Neuronal stem cell (in vitro differentiated cells): ENCODE measurements around the gene SCYL2.

Experiments
- DNase-seq: peaks from one replicate; pipeline ENCODE4 v3.0.0-alpha.2; 2013; ENCODE audit warnings: low spot score
- H2AFZ ChIP-seq: one replicate; pipeline ENCODE4 v1.6.1; 2013; ENCODE audit warnings: mild to moderate bottlenecking, low read length, inconsistent platforms
- H2AK5ac ChIP-seq: 2 replicates; pipeline ENCODE4 v1.6.1; 2013; ENCODE audit warnings: low read depth, mild to moderate bottlenecking, inconsistent platforms, low read length, moderate library complexity, mixed read lengths
- H2BK120ac ChIP-seq: 2 replicates; pipeline ENCODE4 v1.6.1; 2013; ENCODE audit warnings: low read depth, mild to moderate bottlenecking, inconsistent platforms, low read length, moderate library complexity, mixed read lengths
- H2BK12ac ChIP-seq: one replicate; pipeline ENCODE4 v1.6.1; 2013; ENCODE audit warnings: low read length, inconsistent platforms
- H2BK15ac ChIP-seq: 2 replicates; pipeline ENCODE4 v1.6.1; 2013; ENCODE audit warnings: mild to moderate bottlenecking, low read length, inconsistent platforms, mixed read lengths
- H2BK5ac ChIP-seq: one replicate; pipeline ENCODE4 v1.6.1; 2013; ENCODE audit warnings: inconsistent platforms, mild to moderate bottlenecking, low read length, moderate library complexity
- H3K14ac ChIP-seq: one replicate; pipeline ENCODE4 v1.6.1; 2013; ENCODE audit warnings: low read length, inconsistent platforms
- H3K18ac ChIP-seq: 2 replicates; pipeline ENCODE4 v1.6.1; 2013; ENCODE audit warnings: low read length, inconsistent platforms
- H3K23ac ChIP-seq: 2 replicates; pipeline ENCODE4 v1.6.1; 2013; ENCODE audit warnings: low read depth, mild to moderate bottlenecking, mixed read lengths, low read length, inconsistent platforms; ENCODE audit not compliant: poor library complexity
- H3K27ac ChIP-seq: replicated peaks from 3 replicates; pipeline ENCODE4 v1.5.1; 2013; ENCODE audit warnings: low read length, inconsistent platforms
- H3K27me3 ChIP-seq, 3 experiments: 2 replicates each; pipeline ENCODE4 v1.6.1; 2013; ENCODE audit warnings: low read length in 3 of 3, mild to moderate bottlenecking in 2 of 3, inconsistent platforms in 1 of 3, low read depth in 1 of 3, mixed read lengths in 1 of 3, moderate library complexity in 1 of 3; ENCODE audit not compliant: control insufficient read depth in 3 of 3, insufficient read depth in 3 of 3
- H3K36me3 ChIP-seq, 2 donors: replicated peaks in 1 of 2; 2 replicates each; pipeline ENCODE4 v1.6.1; 2013; ENCODE audit warnings: low read length in 2 of 2; ENCODE audit not compliant: control insufficient read depth in 2 of 2, insufficient read depth in 2 of 2
- H3K4ac ChIP-seq: 2 replicates; pipeline ENCODE4 v1.6.1; 2013; ENCODE audit warnings: inconsistent platforms, mild to moderate bottlenecking, low read length, moderate library complexity
- H3K4me1 ChIP-seq, 2 donors: 1 replicate in 1 of 2; 2 replicates in 1 of 2; pipeline ENCODE4 v1.6.1; 2013; ENCODE audit warnings: low read length in 2 of 2, low read depth in 1 of 2; ENCODE audit not compliant: control insufficient read depth in 2 of 2, insufficient read depth in 1 of 2
- H3K4me2 ChIP-seq: one replicate; pipeline ENCODE4 v1.6.1; 2013; ENCODE audit warnings: mild to moderate bottlenecking, low read length, inconsistent platforms; ENCODE audit not compliant: insufficient read depth, poor library complexity, severe bottlenecking
- H3K4me3 ChIP-seq, 2 donors: 2 replicates each; pipeline ENCODE4 v1.5.1; 2013; ENCODE audit warnings: low read length in 2 of 2, mild to moderate bottlenecking in 2 of 2, inconsistent platforms in 1 of 2, moderate library complexity in 1 of 2
- H3K79me1 ChIP-seq: one replicate; pipeline ENCODE4 v1.6.1; 2013; ENCODE audit warnings: low read depth, mild to moderate bottlenecking, inconsistent platforms, low read length, moderate library complexity
- H3K9ac ChIP-seq: one replicate; pipeline ENCODE4 v1.6.1; 2013; ENCODE audit warnings: mild to moderate bottlenecking, low read depth, low read length, inconsistent platforms; ENCODE audit not compliant: poor library complexity
- H3K9me3 ChIP-seq, 2 donors: replicated peaks in 1 of 2; 2 replicates each; pipeline versions ENCODE3 to v1.6.1; 2013; ENCODE audit warnings: low read length in 2 of 2, mild to moderate bottlenecking in 2 of 2, inconsistent platforms in 1 of 2, low read depth in 1 of 2, mixed read lengths in 1 of 2, moderate library complexity in 1 of 2; ENCODE audit not compliant: control insufficient read depth in 2 of 2, insufficient read depth in 1 of 2
- H4K8ac ChIP-seq: one replicate; pipeline ENCODE4 v1.6.1; 2013; ENCODE audit warnings: low read depth, mild to moderate bottlenecking, inconsistent platforms, low read length, moderate library complexity
- H4K91ac ChIP-seq: one replicate; pipeline ENCODE4 v1.6.1; 2013; ENCODE audit warnings: low read length, low read depth, mild to moderate bottlenecking, inconsistent platforms; ENCODE audit not compliant: poor library complexity
- WGBS, 2 donors: extraction: QIAGEN DNeasy Blood & Tissue Kit; methylation state at CpG; one replicate each; pipeline ENCODE4 v1.1.7; 2013; ENCODE audit warnings: missing lambda C conversion rate in 2 of 2, mixed read lengths in 1 of 2; ENCODE audit not compliant: insufficient read length in 2 of 2, insufficient replicate concordance in 1 of 2; ENCODE audit errors: extremely low coverage in 2 of 2; 5-methylcytosine and 5-hydroxymethylcytosine counted together

SCYL2 gene

DNA sequence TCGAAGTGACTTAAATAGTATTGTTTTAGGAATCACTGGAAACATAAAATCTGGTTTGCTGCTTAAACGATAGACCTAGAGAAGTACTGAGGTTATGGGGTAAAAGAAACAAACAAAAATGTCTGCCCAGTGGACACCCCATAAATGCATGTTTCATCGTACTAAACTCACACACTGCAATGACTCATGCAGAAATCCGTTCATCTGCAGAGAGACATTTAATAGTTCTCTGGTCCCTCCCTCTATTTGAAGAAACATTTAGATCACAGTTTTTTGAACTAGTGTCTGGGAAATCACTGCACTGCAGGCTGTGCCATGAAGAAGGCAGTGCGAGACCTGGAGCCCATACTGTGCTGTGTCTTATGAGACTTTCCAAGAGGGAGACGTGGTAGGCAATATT is 115.4 kb downstream of the SCYL2 start:
- Histone ChIP-seq H3K27ac (no peak overlapping the region), H3K4me1 (no peaks in the 10 kb centered on the region), H3K14ac (no peak overlapping the region), H2BK5ac (no peak overlapping the region), H3K4me2 (no peak overlapping the region), H3K36me3 (no peaks in the 10 kb centered on the region), H2BK120ac (no peak overlapping the region), H3K79me1 (no peaks in the 10 kb centered on the region), H3K9ac (no peak overlapping the region), H3K27me3 (no peaks in the 10 kb centered on the region), H2BK15ac (no peak overlapping the region), H3K18ac (no peak overlapping the region), H2BK12ac (no peak overlapping the region), H3K4ac (no peak overlapping the region), H3K4me3 (no peak overlapping the region), H4K91ac (no peak overlapping the region), H3K23ac (no peak overlapping the region), H2AFZ (no peak overlapping the region), H3K9me3 (no peaks in the 10 kb centered on the region), H2AK5ac (no peak overlapping the region), H4K8ac (no peak overlapping the region)
- WGBS, 2 donors: no CpG with 5 or more reads among the region's 6 CpGs
- no peak for DNase-seq

DNA sequence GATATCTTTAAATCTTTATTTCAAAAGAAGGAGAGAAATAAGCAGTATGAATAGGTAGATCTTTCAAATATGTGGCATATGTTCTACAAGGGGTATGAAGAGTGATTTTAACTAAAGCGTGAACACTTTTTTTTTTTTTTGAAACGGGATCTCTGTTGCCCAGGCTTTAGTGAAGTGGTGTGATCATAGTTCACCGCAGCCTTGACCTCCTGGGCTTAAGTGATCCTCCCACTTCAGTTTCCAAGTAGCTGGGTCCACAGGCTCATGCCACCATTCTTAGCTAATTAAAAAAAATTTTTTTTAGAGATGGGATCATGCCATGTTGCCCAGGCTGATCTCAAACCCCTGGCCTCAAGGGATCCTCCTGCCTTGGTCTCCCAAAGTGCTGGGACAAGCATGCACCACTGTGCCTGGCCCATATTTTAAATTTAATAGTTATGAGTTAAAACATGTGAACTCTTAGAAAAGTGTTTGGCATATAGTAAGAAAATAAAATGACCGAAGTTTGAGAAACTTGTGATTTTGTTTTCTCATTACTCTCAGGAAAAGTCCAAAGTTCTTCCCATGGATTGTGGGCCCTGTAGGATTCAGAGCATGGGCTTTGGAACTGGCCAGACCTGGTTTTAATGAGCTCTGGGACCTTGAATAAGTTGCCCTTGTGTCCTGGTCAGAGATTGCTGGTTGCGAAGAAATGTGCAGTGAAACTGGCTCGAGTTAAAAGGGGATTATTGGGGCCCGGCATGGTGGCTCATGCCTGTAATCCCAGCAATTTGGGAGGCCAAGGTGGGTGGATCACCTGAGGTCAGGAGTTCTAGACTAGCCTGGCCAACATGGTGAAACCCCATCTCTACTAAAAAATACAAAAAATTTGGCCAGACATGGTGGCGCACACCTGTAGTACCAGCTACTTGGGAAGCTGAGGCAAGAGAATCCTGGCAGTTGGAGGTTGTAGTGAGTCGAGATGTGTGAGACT is 116.9 kb downstream of the SCYL2 start:
- H3K27me3 ChIP-seq: no peaks in the 10 kb centered on the region

GRCh38 chr12:100384559-100384935 is 117.6 kb downstream of the SCYL2 start:
- H3K9ac ChIP-seq: no peak overlapping the region
- no peak overlapping the region for H2BK12ac ChIP-seq
- no peak overlapping the region for H2BK15ac ChIP-seq
- H3K36me3 ChIP-seq: no peaks in the 10 kb centered on the region
- no peak overlapping the region for H2BK120ac ChIP-seq
- H3K4me2 ChIP-seq: no peak overlapping the region
- DNase-seq: no peak
- no peaks in the 10 kb centered on the region for H3K27me3 ChIP-seq
- H2AK5ac ChIP-seq: no peak overlapping the region
- H4K8ac ChIP-seq: no peak overlapping the region
- no peak overlapping the region for H4K91ac ChIP-seq
- H3K4me1 ChIP-seq: no peaks in the 10 kb centered on the region
- H3K79me1 ChIP-seq: no peaks in the 10 kb centered on the region
- no peaks in the 10 kb centered on the region for H3K9me3 ChIP-seq
- no peak overlapping the region for H3K18ac ChIP-seq
- H3K23ac ChIP-seq: peak overlapping the region; percentile 2
- no peak overlapping the region for H3K4ac ChIP-seq
- no peak overlapping the region for H3K27ac ChIP-seq
- H2AFZ ChIP-seq: no peak overlapping the region
- H3K4me3 ChIP-seq: no peak overlapping the region
- no peak overlapping the region for H2BK5ac ChIP-seq
- WGBS, 2 donors: no CpG with 5 or more reads among the region's 5 CpGs
- H3K14ac ChIP-seq: no peak overlapping the region

More for the DNA sequence above, 116.9 kb downstream of the SCYL2 start:
- H4K91ac ChIP-seq: no peak overlapping the region
- WGBS, 2 donors: no CpG with 5 or more reads among the region's 9 CpGs
- H2AFZ ChIP-seq: no peak overlapping the region
- no peaks in the 10 kb centered on the region for H3K4me1 ChIP-seq
- H3K9ac ChIP-seq: no peak overlapping the region
- H2AK5ac ChIP-seq: no peak overlapping the region
- no peak overlapping the region for H3K27ac ChIP-seq
- H4K8ac ChIP-seq: no peak overlapping the region
- H3K4ac ChIP-seq: no peak overlapping the region
- no peaks in the 10 kb centered on the region for H3K9me3 ChIP-seq
- H2BK120ac ChIP-seq: no peak overlapping the region
- H3K79me1 ChIP-seq: no peaks in the 10 kb centered on the region
- H3K14ac ChIP-seq: no peak overlapping the region
- H2BK5ac ChIP-seq: no peak overlapping the region
- no peak overlapping the region for H3K4me3 ChIP-seq
- no peak overlapping the region for H3K18ac ChIP-seq
- no peaks in the 10 kb centered on the region for H3K36me3 ChIP-seq
- H2BK15ac ChIP-seq: no peak overlapping the region
- no peak overlapping the region for H2BK12ac ChIP-seq
- peak overlapping the region; percentile 2 for H3K23ac ChIP-seq
- H3K4me2 ChIP-seq: no peak overlapping the region
- DNase-seq: no peak

GRCh38 chr12:100388382-100388781 is 121.4 kb downstream of the SCYL2 start:
- Histone ChIP-seq H3K36me3 (no peaks in the 10 kb centered on the region), H3K4me1 (no peaks in the 10 kb centered on the region), H3K4me2 (no peak overlapping the region), H2AK5ac (no peak overlapping the region), H2AFZ (no peak overlapping the region), H2BK15ac (no peak overlapping the region), H3K79me1 (no peaks in the 10 kb centered on the region), H3K9me3 (no peaks in the 10 kb centered on the region), H2BK120ac (no peak overlapping the region), H2BK12ac (no peak overlapping the region), H3K14ac (no peak overlapping the region), H3K18ac (no peak overlapping the region), H3K4me3 (no peak overlapping the region), H3K4ac (no peak overlapping the region), H4K91ac (no peak overlapping the region), H3K27me3 (no peaks in the 10 kb centered on the region), H3K27ac (no peak overlapping the region), H3K23ac (no peak overlapping the region), H4K8ac (no peak overlapping the region), H2BK5ac (no peak overlapping the region), H3K9ac (no peak overlapping the region)
- no CpG with 5 or more reads among the region's 5 CpGs for WGBS, 2 donors
- DNase-seq: no peak
